ENCODE data around the gene FOSL2. TPM values are rescaled to one million over a fixed set of nuclear protein-coding genes. Genes with fewer than 3 reads are reported as not detected.

FOSL2 gene
- total RNA-seq, 2 donors from 2014 or later = 1.4 to 3.8 TPM

- H3K4me3 ChIP-seq (ENCODE audit: low read length) = no peak overlapping the region
- Mint-ChIP-seq H3K4me3 (no peak overlapping the region), H3K27me3 (ENCODE audit: insufficient read depth) (no peaks in the 10 kb centered on the region), H3K27ac (no peak overlapping the region), H3K36me3 (ENCODE audit: low read depth) (no peaks in the 10 kb centered on the region), H3K4me1 (no peaks in the 10 kb centered on the region), H3K9me3 (no peaks in the 10 kb centered on the region)
- TF ChIP-seq CTCF (conservative IDR thresholded peaks at IDR 0.05) = no peak
- no peak overlapping the region for H3K27ac ChIP-seq (ENCODE audit: low read depth, low read length)
- H3K9me3 ChIP-seq (ENCODE audit: control insufficient read depth, low read length) = no peaks in the 10 kb centered on the region
- WGBS, 2 experiments (ENCODE audit: insufficient coverage in 1 of 2, insufficient read length in 1 of 2) = 73 to 91% methylated on average over 4 to 7 of the region's 7 CpGs
- no peak overlapping the region for H3K9ac ChIP-seq (ENCODE audit: extremely low read depth, low read length, poor library complexity, severe bottlenecking)
- H3K27me3 ChIP-seq (ENCODE audit: control insufficient read depth, insufficient read depth, low read length, poor library complexity, severe bottlenecking) = no peaks in the 10 kb centered on the region
- H3K36me3 ChIP-seq (ENCODE audit: control insufficient read depth, insufficient read depth, low read length) = no peaks in the 10 kb centered on the region
- no peaks in the 10 kb centered on the region for H3K4me1 ChIP-seq (ENCODE audit: control insufficient read depth, insufficient read depth, low read length)
- no peak for DNase-seq
These were observed 31.4 kb downstream of the FOSL2 start for GRCh38 chr2:28423856-28424605.

GRCh38 chr2:28424799-28425463 lies 32.3 kb downstream of the FOSL2 start:
- H3K9me3 Mint-ChIP-seq = no peaks in the 10 kb centered on the region
- TF ChIP-seq CTCF (conservative IDR thresholded peaks at IDR 0.05) = no peak
- no peaks in the 10 kb centered on the region for H3K4me1 Mint-ChIP-seq
- no peak for DNase-seq
- 93 to 100% methylated on average over 2 of the region's 2 CpGs for WGBS, 2 experiments (ENCODE audit: insufficient coverage in 1 of 2, insufficient read length in 1 of 2)
- H3K4me3 ChIP-seq (ENCODE audit: low read length) = no peak overlapping the region
- H3K27me3 Mint-ChIP-seq (ENCODE audit: insufficient read depth) = no peaks in the 10 kb centered on the region
- no peaks in the 10 kb centered on the region for H3K27me3 ChIP-seq (ENCODE audit: control insufficient read depth, insufficient read depth, low read length, poor library complexity, severe bottlenecking)
- no peak overlapping the region for H3K27ac ChIP-seq (ENCODE audit: low read depth, low read length)
- H3K4me3 Mint-ChIP-seq = no peak overlapping the region
- peaks cover 2% of the 10 kb centered on the region for H3K4me1 ChIP-seq (ENCODE audit: control insufficient read depth, insufficient read depth, low read length)
- H3K9me3 ChIP-seq (ENCODE audit: control insufficient read depth, low read length) = no peaks in the 10 kb centered on the region
- no peaks in the 10 kb centered on the region for H3K36me3 Mint-ChIP-seq (ENCODE audit: low read depth)
- H3K27ac Mint-ChIP-seq = no peak overlapping the region
- H3K36me3 ChIP-seq (ENCODE audit: control insufficient read depth, insufficient read depth, low read length) = no peaks in the 10 kb centered on the region
- no peak overlapping the region for H3K9ac ChIP-seq (ENCODE audit: extremely low read depth, low read length, poor library complexity, severe bottlenecking)

GRCh38 chr2:28425464-28425835 lies 32.8 kb downstream of the FOSL2 start:
- 93% methylated on average over 3 to 5 of the region's 5 CpGs for WGBS, 2 experiments (ENCODE audit: insufficient coverage in 1 of 2, insufficient read length in 1 of 2)
- Mint-ChIP-seq H3K36me3 (ENCODE audit: low read depth) (no peaks in the 10 kb centered on the region), H3K4me1 (peaks cover 3% of the 10 kb centered on the region), H3K4me3 (no peak overlapping the region), H3K9me3 (no peaks in the 10 kb centered on the region), H3K27ac (no peak overlapping the region), H3K27me3 (ENCODE audit: insufficient read depth) (no peaks in the 10 kb centered on the region)
- no peak for TF ChIP-seq CTCF (conservative IDR thresholded peaks at IDR 0.05)
- no peak overlapping the region for H3K4me3 ChIP-seq (ENCODE audit: low read length)
- no peaks in the 10 kb centered on the region for H3K9me3 ChIP-seq (ENCODE audit: control insufficient read depth, low read length)
- no peak for DNase-seq
- H3K36me3 ChIP-seq (ENCODE audit: control insufficient read depth, insufficient read depth, low read length) = no peaks in the 10 kb centered on the region
- no peaks in the 10 kb centered on the region for H3K27me3 ChIP-seq (ENCODE audit: control insufficient read depth, insufficient read depth, low read length, poor library complexity, severe bottlenecking)
- no peak overlapping the region for H3K27ac ChIP-seq (ENCODE audit: low read depth, low read length)
- H3K4me1 ChIP-seq (ENCODE audit: control insufficient read depth, insufficient read depth, low read length) = peaks cover 7% of the 10 kb centered on the region
- H3K9ac ChIP-seq (ENCODE audit: extremely low read depth, low read length, poor library complexity, severe bottlenecking) = no peak overlapping the region

Measured in endodermal cell (in vitro differentiated cells).